ENCODE data around the gene HDAC7.

GRCh38 chr12:47743311-47743860 is 76.3 kb downstream of the HDAC7 start:
- TF ChIP-seq CTCF (conservative IDR thresholded peaks at IDR 0.05; ENCODE audit: low read depth, low read length) (no peak), EZH2phosphoT487 (IDR thresholded peaks at IDR 0.05; ENCODE audit: borderline replicate concordance, low read length) (no peak)

Measured in PC-3 (cell line).